Measurements from ENCODE around the gene ARHGAP26. TPM values are rescaled to one million over a fixed set of nuclear protein-coding genes. Genes with fewer than 3 reads are reported as not detected.

The ARHGAP26 gene
- total RNA-seq, 1 donor from 2014 or later, result 17.1 TPM

GRCh38 chr5:143248822-143249579 is 478.8 kb downstream of the ARHGAP26 start:
- TF ChIP-seq, protein P1, sequence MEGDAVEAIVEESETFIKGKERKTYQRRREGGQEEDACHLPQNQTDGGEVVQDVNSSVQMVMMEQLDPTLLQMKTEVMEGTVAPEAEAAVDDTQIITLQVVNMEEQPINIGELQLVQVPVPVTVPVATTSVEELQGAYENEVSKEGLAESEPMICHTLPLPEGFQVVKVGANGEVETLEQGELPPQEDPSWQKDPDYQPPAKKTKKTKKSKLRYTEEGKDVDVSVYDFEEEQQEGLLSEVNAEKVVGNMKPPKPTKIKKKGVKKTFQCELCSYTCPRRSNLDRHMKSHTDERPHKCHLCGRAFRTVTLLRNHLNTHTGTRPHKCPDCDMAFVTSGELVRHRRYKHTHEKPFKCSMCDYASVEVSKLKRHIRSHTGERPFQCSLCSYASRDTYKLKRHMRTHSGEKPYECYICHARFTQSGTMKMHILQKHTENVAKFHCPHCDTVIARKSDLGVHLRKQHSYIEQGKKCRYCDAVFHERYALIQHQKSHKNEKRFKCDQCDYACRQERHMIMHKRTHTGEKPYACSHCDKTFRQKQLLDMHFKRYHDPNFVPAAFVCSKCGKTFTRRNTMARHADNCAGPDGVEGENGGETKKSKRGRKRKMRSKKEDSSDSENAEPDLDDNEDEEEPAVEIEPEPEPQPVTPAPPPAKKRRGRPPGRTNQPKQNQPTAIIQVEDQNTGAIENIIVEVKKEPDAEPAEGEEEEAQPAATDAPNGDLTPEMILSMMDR (IDR thresholded peaks at IDR 0.05; ENCODE audit: insufficient read depth, low read length, severe bottlenecking), result no peak
- no peak overlapping the region for H3K4me3 ChIP-seq (ENCODE audit: low read depth, low read length)
- FAIRE-seq (peak; percentile 52), DNase-seq (ENCODE audit: low read depth) (peak; percentile 88)
- no peaks in the 10 kb centered on the region for H3K36me3 ChIP-seq (ENCODE audit: control insufficient read depth, insufficient read depth, low read length)
- H3K27me3 ChIP-seq (ENCODE audit: control insufficient read depth, insufficient read depth, low read length), result no peaks in the 10 kb centered on the region

DNA sequence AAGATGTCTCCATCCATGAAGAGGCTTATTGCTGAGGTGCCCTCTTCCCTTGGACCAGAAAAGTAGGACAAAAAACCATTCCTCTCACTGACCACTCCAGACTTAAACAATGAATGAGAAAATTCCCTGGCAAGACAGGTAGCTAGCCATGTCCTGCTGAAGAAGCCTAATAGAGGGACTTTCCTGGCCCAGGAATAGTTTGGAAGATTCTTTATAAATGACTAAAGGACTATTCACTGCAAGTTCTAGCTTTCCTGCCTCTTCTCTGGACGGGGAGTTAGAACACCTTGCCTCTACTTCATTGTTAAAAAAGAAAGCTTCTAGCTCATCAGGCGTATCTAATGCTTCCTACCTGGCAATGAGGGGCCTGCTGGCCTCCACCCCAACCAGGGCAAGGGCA is 479.7 kb downstream of the ARHGAP26 start:
- Histone ChIP-seq H3K27me3 (ENCODE audit: control insufficient read depth, insufficient read depth, low read length) (no peaks in the 10 kb centered on the region), H3K4me3 (ENCODE audit: low read depth, low read length) (no peak overlapping the region), H3K36me3 (ENCODE audit: control insufficient read depth, insufficient read depth, low read length) (no peaks in the 10 kb centered on the region)
- TF ChIP-seq, protein P1 (IDR thresholded peaks at IDR 0.05; ENCODE audit: insufficient read depth, low read length, severe bottlenecking), result no peak
- FAIRE-seq (no peak), DNase-seq (ENCODE audit: low read depth) (peak; percentile 39)

- TF ChIP-seq, protein P1 (IDR thresholded peaks at IDR 0.05; ENCODE audit: insufficient read depth, low read length, severe bottlenecking), result no peak
- FAIRE-seq (no peak), DNase-seq (ENCODE audit: low read depth) (no peak)
- Histone ChIP-seq H3K27me3 (ENCODE audit: control insufficient read depth, insufficient read depth, low read length) (no peaks in the 10 kb centered on the region), H3K36me3 (ENCODE audit: control insufficient read depth, insufficient read depth, low read length) (no peaks in the 10 kb centered on the region), H3K4me3 (ENCODE audit: low read depth, low read length) (no peak overlapping the region)
Observed at GRCh38 chr5:143251190-143251589, 481.0 kb downstream of the ARHGAP26 start.

- TF ChIP-seq, protein P1 (IDR thresholded peaks at IDR 0.05; ENCODE audit: insufficient read depth, low read length, severe bottlenecking), result no peak
- DNase-seq (ENCODE audit: low read depth), result no peak
- H3K4me3 ChIP-seq (ENCODE audit: low read depth, low read length), result no peak overlapping the region
- H3K27me3 ChIP-seq (ENCODE audit: control insufficient read depth, insufficient read depth, low read length), result no peaks in the 10 kb centered on the region
- FAIRE-seq, result no peak
- H3K36me3 ChIP-seq (ENCODE audit: control insufficient read depth, insufficient read depth, low read length), result no peaks in the 10 kb centered on the region
Observed at GRCh38 chr5:143251946-143252345, 481.8 kb downstream of the ARHGAP26 start.

DNA sequence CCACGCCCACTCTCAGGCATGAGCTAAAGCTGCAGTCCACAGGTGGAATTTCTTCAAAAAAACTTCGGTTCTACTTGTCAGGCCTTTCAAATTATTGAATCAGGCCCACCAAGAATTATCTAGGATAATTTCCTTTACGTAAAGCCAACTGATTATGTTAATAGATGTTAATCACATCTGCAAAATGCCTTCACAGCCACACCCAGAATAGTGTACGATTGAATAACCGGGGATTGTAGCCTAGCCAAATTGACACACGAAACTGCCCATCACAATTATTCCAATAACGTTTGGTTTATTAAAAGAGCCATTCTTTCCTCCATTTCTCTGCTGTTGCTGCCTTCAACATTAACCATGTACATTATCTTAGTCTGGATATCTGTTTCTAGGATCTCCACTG is 484.6 kb downstream of the ARHGAP26 start:
- DNase-seq (ENCODE audit: low read depth) (no peak), FAIRE-seq (no peak)
- TF ChIP-seq, protein P1 (IDR thresholded peaks at IDR 0.05; ENCODE audit: insufficient read depth, low read length, severe bottlenecking), result no peak
- Histone ChIP-seq H3K27me3 (ENCODE audit: control insufficient read depth, insufficient read depth, low read length) (no peaks in the 10 kb centered on the region), H3K36me3 (ENCODE audit: control insufficient read depth, insufficient read depth, low read length) (no peaks in the 10 kb centered on the region), H3K4me3 (ENCODE audit: low read depth, low read length) (no peak overlapping the region)

All from bronchial epithelial cell (primary cell).